ENCODE data around the gene ATF7. TPM values are rescaled to one million over a fixed set of nuclear protein-coding genes. Genes with fewer than 3 reads are reported as not detected.

Gene ATF7
- total and polyA plus RNA-seq, 2 of the 4 experiments (the other 2 are of a cell fraction), result 7.0 to 16.3 TPM

DNA sequence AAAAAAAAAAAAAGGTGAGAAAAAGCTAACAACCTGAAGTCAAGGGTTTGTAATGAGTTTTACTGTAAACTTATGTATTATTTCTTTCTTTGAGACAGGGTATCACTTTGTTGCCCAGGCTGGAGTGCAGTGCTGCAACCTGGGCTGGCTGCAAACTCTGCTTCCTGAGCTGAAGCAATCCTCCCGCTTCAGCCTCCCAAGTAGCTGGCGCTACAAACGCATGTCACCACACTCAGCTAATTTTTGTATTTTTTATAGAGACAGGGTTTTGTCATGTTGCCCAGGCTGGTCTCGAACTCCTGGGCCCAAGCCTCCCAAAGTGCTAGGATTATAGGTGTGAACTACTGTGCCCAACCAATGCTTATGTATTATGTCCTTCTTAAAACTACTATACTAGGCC is 9.2 kb downstream of the ATF7 start:
- Histone ChIP-seq H4K8ac (ENCODE audit: low read depth in 2 of 2, low read length in 2 of 2) (no peak overlapping the region), H2AK5ac (ENCODE audit: low read depth, low read length) (no peak overlapping the region), H3K36me3 (ENCODE audit: control insufficient read depth, insufficient read depth, low read length) (peaks cover 5% of the 10 kb centered on the region), H2AFZ (replicated peaks; ENCODE audit: low read length, poor library complexity) (no peak overlapping the region), H2AK9ac (replicated peaks; ENCODE audit: low read depth, low read length, poor library complexity) (no peak overlapping the region), H4K20me1 (ENCODE audit: insufficient read depth, low read length) (peaks cover 9% of the 10 kb centered on the region; the same call in 1 of the 2 replicates), H3K9ac (ENCODE audit: low read depth, low read length) (no peak overlapping the region), H3K27ac (ENCODE audit: insufficient read depth, low read length) (no peak overlapping the region), H3K4me1 (ENCODE audit: control insufficient read depth, insufficient read depth, low read length) (no peaks in the 10 kb centered on the region), H3K4ac (ENCODE audit: low read depth, low read length) (no peak overlapping the region), H3K14ac (replicated peaks; ENCODE audit: low read depth, low read length) (no peak overlapping the region), H2BK20ac (ENCODE audit: low read depth, low read length) (no peak overlapping the region), H2BK120ac (ENCODE audit: low read depth, low read length) (no peak overlapping the region), H3K4me3 (ENCODE audit: insufficient read depth, low read depth, low read length) (no peak overlapping the region), H3K27me3 (ENCODE audit: control insufficient read depth, insufficient read depth, low read length) (no peaks in the 10 kb centered on the region), H4K5ac (ENCODE audit: low read depth, low read length) (no peak overlapping the region), H2BK5ac (ENCODE audit: low read depth, low read length, poor library complexity, severe bottlenecking) (no peak overlapping the region), H3K79me1 (ENCODE audit: low read depth in 1 of 2, low read length in 2 of 2) (peaks cover 26 to 57% of the 10 kb centered on the region in 2 experiments; a peak in 3 of 4 replicates), H3K9me3 (ENCODE audit: control insufficient read depth, insufficient read depth, low read length) (no peaks in the 10 kb centered on the region), H3K23ac (ENCODE audit: low read depth, low read length) (no peak overlapping the region), H3K56ac (ENCODE audit: extremely low read depth, insufficient read depth, low read length) (no peak overlapping the region), H4K91ac (ENCODE audit: insufficient read depth, low read depth, low read length) (no peak overlapping the region), H3K18ac (ENCODE audit: low read depth, low read length) (no peak overlapping the region), H3K4me2 (ENCODE audit: low read depth, low read length) (no peak overlapping the region), H2BK15ac (ENCODE audit: low read depth, low read length) (no peak overlapping the region), H3K9me1 (ENCODE audit: insufficient read depth, low read length) (no peaks in the 10 kb centered on the region; the same call in 1 of the 2 replicates)
- intact Hi-C loops (cut with micrococcal nuclease) (no loop called here), in situ Hi-C loops (cut with MboI; ENCODE audit: low sequenced_read_pairs) (no loop called here), dilution Hi-C loops (cut with HindIII; ENCODE audit: low sequenced_read_pairs, unreplicated experiment) (no loop called here)
- ChIA-PET CTCF (no interaction called here), POLR2A (ENCODE audit: unreplicated experiment) (no interaction called here)
- DNase-seq (no peak), ATAC-seq (ENCODE audit: low read depth) (no peak)
- no TSS peak for BruUV-seq (replicated peaks)
- no CpG with 5 or more reads among the region's 4 CpGs for WGBS, 2 experiments (ENCODE audit: extremely low coverage in 2 of 2, insufficient read length in 1 of 2)
- TF ChIP-seq CEBPB (IDR thresholded peaks at IDR 0.05; ENCODE audit: low read depth, low read length) (no peak), SMC3 (IDR thresholded peaks at IDR 0.05; ENCODE audit: low read depth, low read length) (no peak), POLR2A (IDR thresholded peaks at IDR 0.05; ENCODE audit: low read depth, low read length) (no peak), RAD21 (IDR thresholded peaks at IDR 0.05; ENCODE audit: low read length) (no peak), MAZ (IDR thresholded peaks at IDR 0.05; ENCODE audit: borderline replicate concordance, low read depth, low read length) (no peak), FOS (IDR thresholded peaks at IDR 0.05; ENCODE audit: low read depth, low read length) (no peak), NFE2L2 (IDR thresholded peaks at IDR 0.05; ENCODE audit: low read depth, low read length) (no peak), CHD1 (IDR thresholded peaks at IDR 0.05; ENCODE audit: low read depth, low read length) (no peak), MXI1 (IDR thresholded peaks at IDR 0.05; ENCODE audit: borderline replicate concordance, low read depth, low read length) (no peak), RFX5 (IDR thresholded peaks at IDR 0.05; ENCODE audit: low read depth, low read length) (no peak)
- TF ChIP-seq, protein P1, sequence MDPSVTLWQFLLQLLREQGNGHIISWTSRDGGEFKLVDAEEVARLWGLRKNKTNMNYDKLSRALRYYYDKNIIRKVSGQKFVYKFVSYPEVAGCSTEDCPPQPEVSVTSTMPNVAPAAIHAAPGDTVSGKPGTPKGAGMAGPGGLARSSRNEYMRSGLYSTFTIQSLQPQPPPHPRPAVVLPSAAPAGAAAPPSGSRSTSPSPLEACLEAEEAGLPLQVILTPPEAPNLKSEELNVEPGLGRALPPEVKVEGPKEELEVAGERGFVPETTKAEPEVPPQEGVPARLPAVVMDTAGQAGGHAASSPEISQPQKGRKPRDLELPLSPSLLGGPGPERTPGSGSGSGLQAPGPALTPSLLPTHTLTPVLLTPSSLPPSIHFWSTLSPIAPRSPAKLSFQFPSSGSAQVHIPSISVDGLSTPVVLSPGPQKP (IDR thresholded peaks at IDR 0.05; ENCODE audit: borderline replicate concordance, low read depth, low read length), result no peak

All from IMR-90 (cell line).